Smooth muscle cell (in vitro differentiated cells): ENCODE data around the gene MYBPC1. TPM values are rescaled to one million over a fixed set of nuclear protein-coding genes. Genes with fewer than 3 reads are reported as not detected.
"Not testable (repeated sequence)": the region's sequence is repeated elsewhere in the genome, so short reads cannot be mapped to it uniquely, and the experiment has no call there.

Experiments used
- DNase-seq: peaks from one replicate; lab custom pipeline; 2025; ENCODE audit not compliant: unreplicated experiment; lab: John Stamatoyannopoulos, UW
- H2AFZ ChIP-seq: fragments of 200-600 bp; sonication (generic); 2 replicates; pipeline ENCODE4 v1.6.0; 2016; ENCODE audit warnings: antibody characterized with exemption, low read depth, mild to moderate bottlenecking
- H3F3A ChIP-seq: fragments of 200-600 bp; sonication (generic); 2 replicates; pipeline ENCODE4 v1.6.0; 2017; ENCODE audit warnings: antibody characterized with exemption, low read depth
- H3K27ac ChIP-seq: fragments of 200-600 bp; sonication (generic); 2 replicates; pipeline ENCODE4 v1.5.1; 2016; ENCODE audit warnings: low read depth, mild to moderate bottlenecking
- H3K27me3 ChIP-seq: fragments of 200-600 bp; sonication (generic); 2 replicates; pipeline ENCODE4 v1.6.1; 2016; ENCODE audit warnings: low read depth, mild to moderate bottlenecking
- H3K36me3 ChIP-seq: fragments of 200-600 bp; sonication (generic); 2 replicates; pipeline ENCODE4 v1.5.1; 2016; ENCODE audit warnings: low read depth
- H3K4me1 ChIP-seq: fragments of 200-600 bp; sonication (generic); 2 replicates; pipeline ENCODE4 v1.5.1; 2016; ENCODE audit warnings: low read depth
- H3K4me2 ChIP-seq: fragments of 200-600 bp; sonication (generic); 2 replicates; pipeline ENCODE4 v1.6.0; 2016; ENCODE audit warnings: mild to moderate bottlenecking
- H3K4me3 ChIP-seq: fragments of 200-600 bp; sonication (generic); 2 replicates; pipeline ENCODE4 v1.5.1; 2016; ENCODE audit warnings: mild to moderate bottlenecking
- H3K79me2 ChIP-seq: fragments of 200-600 bp; sonication (generic); 2 replicates; pipeline ENCODE4 v1.6.0; 2016; ENCODE audit warnings: low read depth, mild to moderate bottlenecking
- H3K9ac ChIP-seq: fragments of 200-600 bp; sonication (generic); 2 replicates; pipeline ENCODE4 v1.6.0; 2016; ENCODE audit warnings: low read depth
- H3K9me3 ChIP-seq: fragments of 200-600 bp; sonication (generic); replicated peaks from 2 replicates; pipeline ENCODE4 v1.5.1; 2016; ENCODE audit warnings: low read depth
- H4K20me1 ChIP-seq: fragments of 200-600 bp; sonication (generic); 2 replicates; pipeline ENCODE4 v1.6.0; 2016; ENCODE audit warnings: low read depth
- CTCF ChIP-seq: fragments of 200-600 bp; sonication (generic); IDR thresholded peaks from 2 replicates; pipeline ENCODE4 v1.5.1; 2017; ENCODE audit warnings: borderline replicate concordance, mild to moderate bottlenecking, antibody characterized with exemption; ENCODE audit not compliant: insufficient read depth, poor library complexity, severe bottlenecking
- WGBS: methylation state at CpG from one replicate; pipeline ENCODE4 v1.1.7; 2016; ENCODE audit warnings: low lambda C conversion rate; 5-methylcytosine and 5-hydroxymethylcytosine counted together
- polyA plus RNA-seq: library from polyadenylated mRNA; unstranded; fragments of >200 nt; fragmentation: Nextera tagmentation; extraction: Ambion mirVana; gene quantifications from 2 replicates; pipeline ENCODE4 v1.2.1, GENCODE V29; 2016
- total RNA-seq: library from RNA; depleted of rRNA; stranded (reverse); fragments of >200 nt; gene quantifications from 2 replicates; pipeline ENCODE4 v1.2.3, GENCODE V29; 2014

The MYBPC1 gene
- total and polyA plus RNA-seq, 2 experiments from 2014 or later, result not detected

DNA sequence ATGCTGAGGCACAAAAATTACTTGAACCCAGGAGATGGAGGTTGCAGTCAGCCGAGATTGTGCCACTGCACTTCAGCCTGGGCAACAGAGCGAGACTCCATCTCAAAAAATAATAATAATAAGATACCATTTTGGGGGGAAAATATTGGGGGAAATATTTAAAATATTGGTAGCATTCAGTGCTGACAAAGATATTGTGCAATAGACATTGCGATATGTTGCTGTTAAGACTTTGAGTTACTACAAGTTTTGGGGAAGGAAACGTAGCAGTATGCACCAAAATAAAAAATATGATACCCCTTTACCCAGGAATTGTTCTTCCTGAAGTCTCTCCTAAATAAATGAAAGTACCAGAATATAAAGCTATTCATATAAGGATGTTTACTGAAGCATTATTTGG, 37.7 kb upstream of the MYBPC1 start:
- TF ChIP-seq CTCF, result no peak
- 83% methylated on average over 4 of the region's 4 CpGs for WGBS

DNA sequence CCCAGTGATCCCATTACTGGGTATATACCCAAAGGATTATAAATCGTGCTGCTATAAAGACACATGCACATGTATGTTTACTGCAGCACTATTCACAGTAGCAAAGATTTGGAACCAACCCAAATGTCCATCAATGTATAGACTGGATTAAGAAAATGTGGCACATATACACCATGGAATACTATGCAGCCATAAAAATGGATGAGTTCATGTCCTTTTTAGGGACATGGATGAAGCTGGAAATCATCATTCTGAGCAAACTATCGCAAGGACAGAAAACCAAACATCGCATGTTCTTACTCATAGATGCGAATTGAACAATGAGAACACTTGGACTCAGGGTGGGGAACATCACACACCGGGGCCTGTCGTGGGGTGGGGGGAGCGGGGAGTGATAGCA, 36.0 kb upstream of the MYBPC1 start:
- not testable (repeated sequence) for H3K9ac ChIP-seq, H3K4me2 ChIP-seq, H3K79me2 ChIP-seq, H3K9me3 ChIP-seq, H4K20me1 ChIP-seq, H3F3A ChIP-seq, H3K27me3 ChIP-seq, H3K36me3 ChIP-seq, H3K4me3 ChIP-seq, DNase-seq, H3K4me1 ChIP-seq, H3K27ac ChIP-seq, H2AFZ ChIP-seq
- 97% methylated on average over 7 of the region's 7 CpGs for WGBS

More for the DNA sequence above, 37.7 kb upstream of the MYBPC1 start:
- Histone ChIP-seq H3K79me2 (no peaks in the 10 kb centered on the region), H3K36me3 (no peaks in the 10 kb centered on the region), H3K4me2 (no peak overlapping the region), H3K27ac (no peak overlapping the region), H3K4me1 (no peaks in the 10 kb centered on the region), H3K9me3 (no peaks in the 10 kb centered on the region), H3F3A (no peaks in the 10 kb centered on the region), H2AFZ (no peak overlapping the region), H3K27me3 (no peaks in the 10 kb centered on the region), H3K9ac (no peak overlapping the region), H4K20me1 (no peaks in the 10 kb centered on the region), H3K4me3 (no peak overlapping the region)
- DNase-seq, result no peak

DNA sequence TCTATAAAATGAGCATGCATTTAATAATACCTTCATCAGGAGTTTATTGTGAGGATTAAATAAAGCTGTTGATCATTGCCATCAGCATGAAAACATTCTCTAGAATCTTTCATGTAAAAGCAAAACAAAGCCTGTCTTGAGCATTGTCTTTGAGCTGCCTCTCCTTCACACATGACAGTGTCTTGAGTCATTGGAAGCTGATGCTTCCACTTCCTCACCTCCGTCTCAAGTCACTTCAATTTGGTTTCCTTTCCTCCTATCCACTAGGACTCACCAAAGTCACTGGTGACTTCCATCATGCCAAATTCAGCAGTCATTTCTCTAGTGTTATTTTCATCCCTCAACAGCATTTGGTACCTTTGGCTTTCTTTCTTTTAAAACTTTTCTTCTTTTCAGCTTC, 31.6 kb upstream of the MYBPC1 start:
- H3K4me2 ChIP-seq, result no peak overlapping the region
- no peak overlapping the region for H3K27ac ChIP-seq
- H4K20me1 ChIP-seq, result no peaks in the 10 kb centered on the region
- no peak for DNase-seq
- no peak overlapping the region for H2AFZ ChIP-seq
- H3K9ac ChIP-seq, result no peak overlapping the region
- H3F3A ChIP-seq, result no peaks in the 10 kb centered on the region
- no peaks in the 10 kb centered on the region for H3K36me3 ChIP-seq
- H3K27me3 ChIP-seq, result peaks cover 6% of the 10 kb centered on the region
- H3K4me3 ChIP-seq, result no peak overlapping the region
- H3K79me2 ChIP-seq, result no peaks in the 10 kb centered on the region
- no peaks in the 10 kb centered on the region for H3K4me1 ChIP-seq
- 64% methylated on average over 1 of the region's 1 CpG for WGBS
- TF ChIP-seq CTCF, result no peak
- no peaks in the 10 kb centered on the region for H3K9me3 ChIP-seq

- Histone ChIP-seq H3K4me2 (no peak overlapping the region), H3F3A (no peaks in the 10 kb centered on the region), H3K79me2 (no peaks in the 10 kb centered on the region), H3K4me1 (no peaks in the 10 kb centered on the region), H3K27ac (no peak overlapping the region), H3K27me3 (peaks cover 6% of the 10 kb centered on the region), H3K36me3 (no peaks in the 10 kb centered on the region), H3K4me3 (no peak overlapping the region), H2AFZ (no peak overlapping the region), H4K20me1 (no peaks in the 10 kb centered on the region), H3K9me3 (no peaks in the 10 kb centered on the region), H3K9ac (no peak overlapping the region)
- WGBS, result 32% methylated on average over 2 of the region's 2 CpGs
- DNase-seq, result no peak
- no peak for TF ChIP-seq CTCF
Measured at GRCh38 chr12:101564912-101565311, 29.9 kb upstream of the MYBPC1 start.
